ENCODE data around the gene LTBR.

Gene LTBR

GRCh38 chr12:6346942-6347341 is 37.0 kb upstream of the LTBR start:
- DNase-seq (ENCODE audit: low read depth in 2 of 2): no peak

- DNase-seq (ENCODE audit: low read depth in 2 of 2): no peak
These were observed 36.3 kb upstream of the LTBR start for GRCh38 chr12:6347367-6348338.

DNA sequence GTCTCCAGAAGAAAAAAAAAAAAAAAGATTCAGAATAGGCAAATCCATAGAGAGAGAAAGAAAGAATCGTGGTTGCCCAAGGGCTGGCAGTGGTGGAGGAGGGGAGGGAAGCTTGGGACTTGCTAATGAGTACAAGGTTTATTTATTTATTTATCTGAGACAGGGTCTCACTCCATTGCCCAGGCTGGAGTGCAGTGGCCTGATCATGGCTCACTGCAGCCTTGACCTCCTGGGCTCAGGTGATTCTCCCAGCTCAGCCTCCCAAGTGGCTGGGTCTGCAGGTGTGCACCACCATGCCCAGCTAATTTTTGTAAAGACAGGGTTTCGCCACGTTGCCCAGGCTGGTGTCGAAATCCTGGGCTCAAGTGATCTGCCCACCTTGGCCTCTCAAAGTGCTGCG is 32.3 kb upstream of the LTBR start:
- DNase-seq (ENCODE audit: low read depth in 2 of 2): no peak

- DNase-seq (ENCODE audit: low read depth in 2 of 2): no peak
These were observed 31.5 kb upstream of the LTBR start for GRCh38 chr12:6352193-6353173.

GRCh38 chr12:6354495-6355393 is 29.2 kb upstream of the LTBR start:
- DNase-seq (ENCODE audit: low read depth in 2 of 2): no peak

DNA sequence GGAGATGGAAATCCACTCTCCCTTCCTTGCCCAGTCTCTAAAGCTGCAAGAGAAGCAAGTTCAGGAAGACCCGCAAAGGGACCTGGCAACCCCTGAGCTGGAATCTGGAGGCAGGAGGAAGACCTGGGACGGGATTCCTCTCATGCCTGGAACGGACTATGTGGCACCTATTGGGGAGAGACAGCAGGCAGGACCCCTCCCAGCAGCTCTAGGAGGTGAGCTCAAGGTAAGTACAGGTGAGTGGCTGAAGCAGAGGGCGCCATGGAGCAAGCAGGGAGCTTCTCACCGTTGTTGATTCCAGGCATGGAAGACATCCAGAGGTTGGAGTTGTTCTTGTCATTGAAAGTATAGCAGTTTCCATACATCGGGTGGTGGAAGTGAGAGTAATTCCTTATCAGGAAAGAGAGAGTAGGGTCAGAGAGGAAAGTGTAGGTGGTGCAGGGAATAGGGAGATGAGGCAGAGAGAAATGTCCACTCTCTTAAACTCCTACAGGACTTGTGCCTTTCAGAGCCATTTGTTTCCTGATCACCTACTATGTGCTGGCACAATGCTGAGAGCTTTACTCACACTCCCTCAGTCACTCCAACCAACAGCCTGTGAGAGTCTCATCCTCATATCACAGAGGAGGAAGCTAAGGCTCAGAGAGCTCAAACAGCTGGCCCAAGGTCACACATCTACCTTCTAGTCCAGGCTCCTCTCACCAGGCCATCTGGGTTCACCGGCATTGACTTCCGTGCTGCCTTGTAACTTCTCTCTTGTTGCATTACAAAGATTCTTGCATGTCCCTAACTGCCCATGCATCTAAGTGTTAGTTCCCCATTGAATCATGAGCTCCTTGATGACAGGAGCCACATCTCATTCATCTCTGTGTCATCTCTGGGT is 28.2 kb upstream of the LTBR start:
- DNase-seq (ENCODE audit: low read depth in 2 of 2): no peak

GRCh38 chr12:6356374-6356820 is 27.6 kb upstream of the LTBR start:
- no peak for DNase-seq (ENCODE audit: low read depth in 2 of 2)

DNA sequence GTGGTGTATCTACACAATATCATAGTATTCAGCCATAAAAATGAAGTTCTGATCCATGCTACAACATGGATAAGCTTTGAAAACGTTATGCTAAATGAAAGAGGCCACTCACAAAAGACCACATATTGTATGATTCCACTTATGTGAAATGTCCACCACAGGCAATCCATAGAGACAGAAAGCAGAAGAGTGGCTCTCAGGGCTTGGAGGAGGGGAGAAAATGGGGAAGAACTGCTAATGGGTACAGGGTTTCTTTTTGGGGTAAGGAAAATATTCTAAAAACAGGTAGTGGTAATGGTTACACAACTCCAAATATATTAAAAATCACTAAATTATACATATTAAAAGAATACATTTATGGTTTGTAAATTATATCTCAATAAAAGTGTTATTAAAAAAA is 25.1 kb upstream of the LTBR start:
- DNase-seq (ENCODE audit: low read depth in 2 of 2): no peak

- no peak for DNase-seq (ENCODE audit: low read depth in 2 of 2)
These were observed 23.8 kb upstream of the LTBR start for GRCh38 chr12:6360080-6360571.

GRCh38 chr12:6360578-6361490 is 23.1 kb upstream of the LTBR start:
- no peak for DNase-seq (ENCODE audit: low read depth in 2 of 2)

DNA sequence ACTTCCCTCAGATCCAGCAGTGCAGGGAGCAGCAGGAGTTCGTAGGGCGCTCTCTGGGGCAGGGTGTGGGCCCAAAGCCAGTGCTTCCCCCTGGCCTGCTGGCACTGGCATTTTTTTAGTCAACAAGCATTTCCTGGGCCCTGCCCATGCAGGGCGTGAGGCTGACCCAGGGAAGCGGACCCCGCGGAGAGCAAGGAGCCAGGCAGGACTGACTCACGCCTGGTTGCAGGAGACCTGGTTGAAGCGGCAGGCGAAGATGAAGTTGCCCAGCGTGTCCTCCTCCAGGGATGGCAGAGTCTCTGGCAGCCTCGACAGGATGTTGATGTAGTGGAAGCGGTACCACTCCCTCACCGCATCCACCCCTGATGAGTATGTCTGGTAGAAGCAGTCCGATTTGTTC is 22.1 kb upstream of the LTBR start:
- no peak for DNase-seq (ENCODE audit: low read depth in 2 of 2)

GRCh38 chr12:6362403-6362802 is 21.6 kb upstream of the LTBR start:
- DNase-seq (ENCODE audit: low read depth in 2 of 2): no peak

DNA sequence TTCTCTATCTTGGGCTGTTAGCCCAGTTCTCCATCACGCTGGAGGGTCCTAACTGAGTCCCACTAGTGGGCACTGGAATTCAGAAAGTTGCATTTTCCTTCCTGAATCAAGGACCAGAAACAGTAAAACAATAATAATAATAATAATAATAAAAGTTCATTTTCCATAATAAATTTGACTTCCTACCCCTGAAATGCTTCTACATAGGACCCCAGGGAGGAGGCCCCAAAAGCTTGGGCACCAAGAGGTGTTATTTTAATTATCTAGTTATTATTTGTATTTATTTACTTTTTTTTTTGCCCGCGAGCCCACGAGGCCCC is 21.0 kb upstream of the LTBR start:
- no peak for DNase-seq (ENCODE audit: low read depth in 2 of 2)

GRCh38 chr12:6363330-6364043 is 20.5 kb upstream of the LTBR start:
- peak; percentile 58 to 73 for DNase-seq (ENCODE audit: low read depth in 2 of 2)

DNA sequence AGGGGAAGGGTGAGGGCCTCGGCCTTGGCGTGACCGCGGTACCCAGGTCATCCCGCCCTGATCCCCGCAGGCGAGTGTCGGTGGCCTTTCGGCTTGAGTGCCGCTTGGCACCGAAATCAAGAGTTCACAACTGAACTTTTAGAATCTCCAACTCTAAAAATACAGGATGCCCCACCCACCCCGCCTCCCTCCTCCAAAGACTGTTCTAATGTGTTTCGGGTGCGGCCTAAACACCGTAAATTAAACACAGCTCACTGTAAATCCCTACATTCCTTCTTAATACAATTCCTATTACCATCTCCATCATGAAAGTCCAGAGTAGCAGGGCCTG is 20.0 kb upstream of the LTBR start:
- DNase-seq (ENCODE audit: low read depth in 2 of 2): no peak

DNA sequence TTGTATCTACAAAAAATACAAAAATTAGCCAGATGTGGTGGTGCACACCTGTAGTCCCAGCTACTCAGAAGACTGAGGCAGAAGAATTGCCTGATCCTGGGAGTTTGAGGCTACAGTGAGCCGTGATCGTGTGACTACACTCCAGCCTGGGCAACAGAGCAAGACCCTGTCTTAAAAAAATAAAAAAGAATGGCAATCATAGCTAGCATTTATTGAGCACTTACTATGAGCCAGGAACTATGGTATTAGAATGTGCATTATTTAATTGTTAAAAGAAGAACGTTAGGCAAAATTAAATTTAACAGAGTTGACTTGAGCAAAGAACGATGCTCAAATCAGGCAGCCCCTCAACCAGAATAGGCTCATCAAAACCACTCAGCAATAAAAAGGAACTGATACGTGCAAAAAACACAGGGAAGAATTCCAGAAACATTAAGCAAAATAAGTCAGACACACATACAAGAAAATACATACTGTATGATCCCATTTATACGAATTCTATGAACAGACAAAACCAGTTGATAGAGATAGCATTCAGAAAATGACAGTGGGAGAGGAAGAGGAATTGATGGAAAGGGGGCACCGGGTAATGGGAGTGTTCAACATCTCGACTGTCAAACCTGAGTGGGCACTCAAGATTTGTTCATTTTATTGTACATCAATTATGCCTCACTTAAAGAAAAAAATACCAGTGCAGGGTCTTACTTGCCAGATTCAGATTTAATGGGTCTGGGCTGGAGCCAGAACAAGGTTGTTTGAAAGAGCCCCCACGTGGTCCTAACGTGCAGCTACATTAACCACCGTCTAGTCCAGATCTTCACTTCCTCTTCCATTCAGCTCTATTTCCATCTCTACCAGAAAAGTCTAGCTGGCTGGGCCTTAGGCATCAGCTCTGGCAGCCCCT is 16.6 kb upstream of the LTBR start:
- peak in 1 of 2 donors; percentile 19 for DNase-seq (ENCODE audit: low read depth in 2 of 2)

All from stimulated activated CD4-positive, alpha-beta T cell treated with anti-CD3 and anti-CD28 coated beads, Interleukin-1b, Interleukin-23, amount 100 ng/mL, for 4 hours (primary cell).